ENCODE data around the gene NTSR1.

DNA sequence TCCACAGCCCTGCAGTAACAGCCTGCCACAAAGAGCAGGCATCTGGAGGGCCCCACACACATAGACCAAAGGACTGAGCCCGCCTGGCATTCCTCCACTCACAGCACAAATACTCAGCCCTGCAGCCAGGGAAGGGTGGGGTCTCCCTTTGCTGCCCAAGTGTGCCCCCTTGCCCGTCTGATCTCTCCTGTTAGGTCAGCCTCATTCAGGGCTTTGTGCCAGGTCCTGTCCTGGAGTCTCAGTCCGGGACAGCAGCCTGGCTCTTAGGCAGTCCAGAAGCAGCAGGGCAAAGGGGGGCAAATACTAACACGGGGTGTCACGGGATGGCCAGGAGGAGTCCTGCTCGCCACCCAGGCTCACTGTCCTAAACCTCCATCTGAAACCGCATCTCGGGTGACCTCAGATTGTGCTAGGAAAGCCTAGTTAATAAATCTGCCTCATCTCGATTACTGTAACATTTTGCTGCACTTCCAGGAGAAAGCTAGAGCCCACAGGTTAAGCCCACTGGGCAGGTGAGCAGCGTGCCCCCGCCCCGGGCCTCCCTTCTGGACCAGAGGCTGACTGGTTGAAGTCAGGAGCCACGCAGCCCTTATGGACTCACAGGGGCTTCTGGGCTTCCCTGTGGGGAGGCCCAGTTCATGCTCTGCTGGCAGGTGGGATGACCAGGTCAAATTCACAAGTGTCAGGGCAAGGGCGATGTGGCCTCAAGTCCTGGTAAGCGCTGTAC lies 92.8 kb downstream of the NTSR1 start:
- TF ChIP-seq, protein P1, sequence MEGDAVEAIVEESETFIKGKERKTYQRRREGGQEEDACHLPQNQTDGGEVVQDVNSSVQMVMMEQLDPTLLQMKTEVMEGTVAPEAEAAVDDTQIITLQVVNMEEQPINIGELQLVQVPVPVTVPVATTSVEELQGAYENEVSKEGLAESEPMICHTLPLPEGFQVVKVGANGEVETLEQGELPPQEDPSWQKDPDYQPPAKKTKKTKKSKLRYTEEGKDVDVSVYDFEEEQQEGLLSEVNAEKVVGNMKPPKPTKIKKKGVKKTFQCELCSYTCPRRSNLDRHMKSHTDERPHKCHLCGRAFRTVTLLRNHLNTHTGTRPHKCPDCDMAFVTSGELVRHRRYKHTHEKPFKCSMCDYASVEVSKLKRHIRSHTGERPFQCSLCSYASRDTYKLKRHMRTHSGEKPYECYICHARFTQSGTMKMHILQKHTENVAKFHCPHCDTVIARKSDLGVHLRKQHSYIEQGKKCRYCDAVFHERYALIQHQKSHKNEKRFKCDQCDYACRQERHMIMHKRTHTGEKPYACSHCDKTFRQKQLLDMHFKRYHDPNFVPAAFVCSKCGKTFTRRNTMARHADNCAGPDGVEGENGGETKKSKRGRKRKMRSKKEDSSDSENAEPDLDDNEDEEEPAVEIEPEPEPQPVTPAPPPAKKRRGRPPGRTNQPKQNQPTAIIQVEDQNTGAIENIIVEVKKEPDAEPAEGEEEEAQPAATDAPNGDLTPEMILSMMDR (IDR thresholded peaks at IDR 0.05 in 4 of 5, conservative IDR thresholded peaks at IDR 0.05 in 1 of 5): no peak
- no peak for TF ChIP-seq POLR2A (IDR thresholded peaks at IDR 0.05)
